ENCODE results near the gene ZNF784.
A peak's percentile ranks its signal among the peaks of the same experiment; 100 is the strongest.

Gene ZNF784

GRCh38 chr19:55656552-55656951 is 32.2 kb upstream of the ZNF784 start:
- DNase-seq, result no peak

- DNase-seq, result no peak
Observed at GRCh38 chr19:55655648-55656040, 31.3 kb upstream of the ZNF784 start.

GRCh38 chr19:55654868-55655647 is 30.7 kb upstream of the ZNF784 start, which contains the start of gene U2AF2:
U2AF2 (plus strand) TSS chr19:55655035; CDS start chr19:55655105, 70 bp downstream.
- DNase-seq, result peak; percentile 84

- DNase-seq, result peak; percentile 98
Observed at GRCh38 chr19:55654323-55654867, 30.0 kb upstream of the ZNF784 start.

- DNase-seq, result peak; percentile 96
Observed at GRCh38 chr19:55653651-55654322, 29.4 kb upstream of the ZNF784 start.

- no peak for DNase-seq
Observed at GRCh38 chr19:55652311-55653128, 28.2 kb upstream of the ZNF784 start.

- no peak for DNase-seq
Observed at GRCh38 chr19:55651236-55651635, 26.9 kb upstream of the ZNF784 start.

- DNase-seq, result no peak
Observed at GRCh38 chr19:55650602-55651230, 26.4 kb upstream of the ZNF784 start.

- no peak for DNase-seq
Observed at GRCh38 chr19:55650126-55650557, 25.8 kb upstream of the ZNF784 start.

GRCh38 chr19:55649268-55650125 is 25.1 kb upstream of the ZNF784 start:
- DNase-seq, result no peak

GRCh38 chr19:55648585-55649267 is 24.4 kb upstream of the ZNF784 start:
- DNase-seq, result no peak

GRCh38 chr19:55647732-55648584 is 23.6 kb upstream of the ZNF784 start, which contains the start of gene CCDC106:
CCDC106 (plus strand) TSS chr19:55648212; CDS start chr19:55649047, 835 bp downstream.
- peak; percentile 38 for DNase-seq

- no peak for DNase-seq
Observed at GRCh38 chr19:55646889-55647731, 22.7 kb upstream of the ZNF784 start.

GRCh38 chr19:55645512-55645881 is 21.1 kb upstream of the ZNF784 start:
- no peak for DNase-seq

GRCh38 chr19:55644842-55645511 is 20.6 kb upstream of the ZNF784 start:
- DNase-seq, result no peak

GRCh38 chr19:55644191-55644833 is 19.9 kb upstream of the ZNF784 start:
- DNase-seq, result no peak

- no peak for DNase-seq
Observed at GRCh38 chr19:55643887-55644176, 19.5 kb upstream of the ZNF784 start.

Measured in NCI-H1048 (cell line).